Activated T-cell treated with anti-CD3 and anti-CD28 coated beads, Interleukin-2, amount 50 U/mL, for 48 hours (primary cell): Measurements from ENCODE around the gene SMARCA4.
"Not testable (repeated sequence)": the region's sequence is repeated elsewhere in the genome, so short reads cannot be mapped to it uniquely, and the experiment has no call there.

Experiments used
- DNase-seq, 2 experiments: peaks; one replicate each; pipeline ENCODE4 v3.0.0-alpha.2; 2020

The SMARCA4 gene

GRCh38 chr19:10929402-10929794, 31.4 kb upstream of the SMARCA4 start:
- no peak for DNase-seq

- no peak for DNase-seq
Measured at GRCh38 chr19:10935371-10936059, 25.3 kb upstream of the SMARCA4 start.

GRCh38 chr19:10936661-10937084, 24.2 kb upstream of the SMARCA4 start:
- DNase-seq = peak; percentile 37 to 49

GRCh38 chr19:10941649-10942048, 19.2 kb upstream of the SMARCA4 start:
- not testable (repeated sequence) for DNase-seq

- DNase-seq = not testable (repeated sequence)
Measured at GRCh38 chr19:10943412-10943811, 17.4 kb upstream of the SMARCA4 start.

- DNase-seq = no peak
Measured at GRCh38 chr19:10945264-10945663, 15.6 kb upstream of the SMARCA4 start.

- no peak for DNase-seq
Measured at GRCh38 chr19:10946958-10947657, 13.7 kb upstream of the SMARCA4 start.

GRCh38 chr19:10952809-10953208, 8.0 kb upstream of the SMARCA4 start:
- DNase-seq = no peak

- not testable (repeated sequence) for DNase-seq
Measured at GRCh38 chr19:10959277-10959968, 1.4 kb upstream of the SMARCA4 start.

GRCh38 chr19:10961073-10961860, 437 bp downstream of the SMARCA4 start:
- peak in 1 of 2 experiments; percentile 64 for DNase-seq

- peak in 1 of 2 experiments; percentile 27 for DNase-seq
Measured at GRCh38 chr19:10962863-10963262, 2.0 kb downstream of the SMARCA4 start.

- no peak for DNase-seq
Measured at GRCh38 chr19:10963865-10964264, 3.0 kb downstream of the SMARCA4 start.

- DNase-seq = no peak
Measured at GRCh38 chr19:10964903-10965302, 4.1 kb downstream of the SMARCA4 start.

GRCh38 chr19:10965398-10965797, 4.6 kb downstream of the SMARCA4 start:
- no peak for DNase-seq

- DNase-seq = no peak
Measured at GRCh38 chr19:10966809-10967208, 6.0 kb downstream of the SMARCA4 start.

GRCh38 chr19:10968527-10969135, 7.8 kb downstream of the SMARCA4 start:
- no peak for DNase-seq

- DNase-seq = no peak
Measured at GRCh38 chr19:10971107-10971726, 10.4 kb downstream of the SMARCA4 start.

GRCh38 chr19:10975374-10976130, 14.7 kb downstream of the SMARCA4 start:
- no peak for DNase-seq

- no peak for DNase-seq
Measured at GRCh38 chr19:10976131-10976892, 15.5 kb downstream of the SMARCA4 start.

- no peak for DNase-seq
Measured at GRCh38 chr19:10977742-10978092, 16.9 kb downstream of the SMARCA4 start.
